Measurements from ENCODE around the gene ZER1. TPM values are rescaled to one million over a fixed set of nuclear protein-coding genes. Genes with fewer than 3 reads are reported as not detected.
A peak's percentile ranks its signal among the peaks of the same experiment; 100 is the strongest.

Gene ZER1
- total RNA-seq, 2 experiments from 2014 or later, result 11.0 to 15.1 TPM

- no peak overlapping the region for H3K27ac ChIP-seq (ENCODE audit: low read depth, low read length, poor library complexity, severe bottlenecking)
- no TSS peak for BruUV-seq (replicated peaks)
- no peaks in the 10 kb centered on the region for H3K9me3 ChIP-seq (ENCODE audit: low read length)
- H3K4me2 ChIP-seq (ENCODE audit: low read length), result peak overlapping the region; percentile 80; the same call in 1 of the 2 replicates
- no peak overlapping the region for H2AFZ ChIP-seq (ENCODE audit: low read length)
- no peak overlapping the region for H3K4me3 ChIP-seq (ENCODE audit: low read depth, low read length, poor library complexity, severe bottlenecking)
- intact Hi-C loops (cut with micrococcal nuclease; ENCODE audit: unreplicated experiment), result no loop called here
- H3K36me3 ChIP-seq (ENCODE audit: insufficient read depth, low read length), result 0 out of 2 replicates have a peak, but pooled peaks cover 4% of the 10 kb centered on the region
- no peak for DNase-seq (ENCODE audit: low spot score)
- no peaks in the 10 kb centered on the region for H4K20me1 ChIP-seq (ENCODE audit: insufficient read depth, low read length)
- H3K79me2 ChIP-seq (ENCODE audit: insufficient read depth, low read depth, low read length), result no peaks in the 10 kb centered on the region
- H3K9me2 ChIP-seq (ENCODE audit: insufficient read depth, low read length), result no peaks in the 10 kb centered on the region
- TF ChIP-seq, protein P1, sequence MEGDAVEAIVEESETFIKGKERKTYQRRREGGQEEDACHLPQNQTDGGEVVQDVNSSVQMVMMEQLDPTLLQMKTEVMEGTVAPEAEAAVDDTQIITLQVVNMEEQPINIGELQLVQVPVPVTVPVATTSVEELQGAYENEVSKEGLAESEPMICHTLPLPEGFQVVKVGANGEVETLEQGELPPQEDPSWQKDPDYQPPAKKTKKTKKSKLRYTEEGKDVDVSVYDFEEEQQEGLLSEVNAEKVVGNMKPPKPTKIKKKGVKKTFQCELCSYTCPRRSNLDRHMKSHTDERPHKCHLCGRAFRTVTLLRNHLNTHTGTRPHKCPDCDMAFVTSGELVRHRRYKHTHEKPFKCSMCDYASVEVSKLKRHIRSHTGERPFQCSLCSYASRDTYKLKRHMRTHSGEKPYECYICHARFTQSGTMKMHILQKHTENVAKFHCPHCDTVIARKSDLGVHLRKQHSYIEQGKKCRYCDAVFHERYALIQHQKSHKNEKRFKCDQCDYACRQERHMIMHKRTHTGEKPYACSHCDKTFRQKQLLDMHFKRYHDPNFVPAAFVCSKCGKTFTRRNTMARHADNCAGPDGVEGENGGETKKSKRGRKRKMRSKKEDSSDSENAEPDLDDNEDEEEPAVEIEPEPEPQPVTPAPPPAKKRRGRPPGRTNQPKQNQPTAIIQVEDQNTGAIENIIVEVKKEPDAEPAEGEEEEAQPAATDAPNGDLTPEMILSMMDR (conservative IDR thresholded peaks at IDR 0.05; ENCODE audit: low read length), result no peak
- no peak for TF ChIP-seq EZH2phosphoT487 (IDR thresholded peaks at IDR 0.05; ENCODE audit: borderline replicate concordance, low read depth, low read length)
- POLR2A ChIA-PET, result no interaction called here
- CTCF ChIA-PET (ENCODE audit: unreplicated experiment), result no interaction called here
- peaks cover 17% of the 10 kb centered on the region for H3K4me1 ChIP-seq (ENCODE audit: insufficient read depth, low read length, poor library complexity, severe bottlenecking)
Observed at GRCh38 chr9:128703616-128704355, 67.9 kb downstream of the ZER1 start.

- BruUV-seq (replicated peaks), result no TSS peak
- Histone ChIP-seq H3K79me2 (ENCODE audit: insufficient read depth, low read depth, low read length) (no peaks in the 10 kb centered on the region), H3K36me3 (ENCODE audit: insufficient read depth, low read length) (peaks cover 9% of the 10 kb centered on the region; the same call in 1 of the 2 replicates), H3K4me2 (ENCODE audit: low read length) (peak overlapping the region; percentile 80), H3K4me3 (ENCODE audit: low read depth, low read length, poor library complexity, severe bottlenecking) (peak overlapping the region; percentile 72), H3K27ac (ENCODE audit: low read depth, low read length, poor library complexity, severe bottlenecking) (no peak overlapping the region), H3K4me1 (ENCODE audit: insufficient read depth, low read length, poor library complexity, severe bottlenecking) (peaks cover 17% of the 10 kb centered on the region), H3K9me3 (ENCODE audit: low read length) (no peaks in the 10 kb centered on the region), H2AFZ (ENCODE audit: low read length) (peak overlapping the region; percentile 88), H4K20me1 (ENCODE audit: insufficient read depth, low read length) (no peaks in the 10 kb centered on the region), H3K9me2 (ENCODE audit: insufficient read depth, low read length) (no peaks in the 10 kb centered on the region)
- DNase-seq (ENCODE audit: low spot score), result no peak
- TF ChIP-seq EZH2phosphoT487 (IDR thresholded peaks at IDR 0.05; ENCODE audit: borderline replicate concordance, low read depth, low read length), result no peak
- TF ChIP-seq, protein P1 (conservative IDR thresholded peaks at IDR 0.05; ENCODE audit: low read length), result no peak
- intact Hi-C loops (cut with micrococcal nuclease; ENCODE audit: unreplicated experiment), result no loop called here
- ChIA-PET CTCF (ENCODE audit: unreplicated experiment) (no interaction called here), POLR2A (no interaction called here)
Observed at GRCh38 chr9:128702949-128703615, 68.6 kb downstream of the ZER1 start.

Data from OCI-LY7 (cell line).